Astrocyte (in vitro differentiated cells and primary cell): ENCODE measurements around the gene LAMB2. TPM values are rescaled to one million over a fixed set of nuclear protein-coding genes. Genes with fewer than 3 reads are reported as not detected.

Experiments used
- DNase-seq: peaks from one replicate; pipeline ENCODE4 v3.0.0-alpha.2; 2010; ENCODE audit warnings: low read depth
- FAIRE-seq: peaks from 2 replicates; lab custom pipeline; 2011; peaks lifted over from hg19 to GRCh38; lab: Jason Lieb, UNC
- H2AFZ ChIP-seq: 2 replicates; pipeline ENCODE4 v1.6.0; 2012; ENCODE audit warnings: low read depth, low read length, inconsistent platforms
- H3K27ac ChIP-seq: 2 replicates; pipeline ENCODE4 v1.5.1; 2011; ENCODE audit warnings: low read depth, low read length, inconsistent platforms
- H3K27me3 ChIP-seq: 2 replicates; pipeline ENCODE4 v1.6.0; 2011; ENCODE audit warnings: low read length, inconsistent platforms; ENCODE audit not compliant: insufficient read depth
- H3K36me3 ChIP-seq: 2 replicates; pipeline ENCODE4 v1.5.1; 2011; ENCODE audit warnings: low read length, inconsistent platforms; ENCODE audit not compliant: insufficient read depth
- H3K4me1 ChIP-seq: 2 replicates; pipeline ENCODE4 v1.5.1; 2011; ENCODE audit warnings: low read length, inconsistent platforms; ENCODE audit not compliant: insufficient read depth
- H3K4me2 ChIP-seq: 2 replicates; pipeline ENCODE4 v1.6.0; 2012; ENCODE audit warnings: low read length, inconsistent platforms
- H3K4me3 ChIP-seq: 2 replicates; pipeline ENCODE4 v1.5.1; 2011; ENCODE audit warnings: low read depth, mild to moderate bottlenecking, low read length, inconsistent platforms; ENCODE audit not compliant: insufficient read depth
- H3K79me2 ChIP-seq: 2 replicates; pipeline ENCODE4 v1.6.0; 2012; ENCODE audit warnings: mild to moderate bottlenecking, low read length, inconsistent platforms; ENCODE audit not compliant: insufficient read depth
- H3K9ac ChIP-seq: 2 replicates; pipeline ENCODE4 v1.6.0; 2012; ENCODE audit warnings: mild to moderate bottlenecking, low read length, inconsistent platforms
- H3K9me3 ChIP-seq: 2 replicates; pipeline ENCODE4 v1.5.1; 2012; ENCODE audit warnings: low read depth, mild to moderate bottlenecking, low read length, inconsistent platforms; ENCODE audit not compliant: insufficient read depth
- H4K20me1 ChIP-seq: 2 replicates; pipeline ENCODE4 v1.6.0; 2012; ENCODE audit warnings: low read length, inconsistent platforms; ENCODE audit not compliant: insufficient read depth
- H3K27ac Mint-ChIP-seq: one replicate; pipeline ENCODE4 v1.8.0; 2021; ENCODE audit warnings: mild to moderate bottlenecking, mixed read lengths; ENCODE audit not compliant: unreplicated experiment
- H3K27me3 Mint-ChIP-seq: one replicate; pipeline ENCODE4 v1.8.0; 2021; ENCODE audit warnings: low read depth, mixed read lengths; ENCODE audit not compliant: unreplicated experiment
- H3K36me3 Mint-ChIP-seq: one replicate; pipeline ENCODE4 v1.8.0; 2021; ENCODE audit warnings: low read depth, mixed read lengths; ENCODE audit not compliant: unreplicated experiment
- H3K4me1 Mint-ChIP-seq: one replicate; pipeline ENCODE4 v1.8.0; 2021; ENCODE audit warnings: low read depth, mixed read lengths; ENCODE audit not compliant: unreplicated experiment
- H3K4me3 Mint-ChIP-seq: one replicate; pipeline ENCODE4 v1.8.0; 2021; ENCODE audit warnings: mild to moderate bottlenecking, moderate library complexity, mixed read lengths; ENCODE audit not compliant: unreplicated experiment
- H3K9me3 Mint-ChIP-seq: one replicate; pipeline ENCODE4 v1.8.0; 2021; ENCODE audit warnings: mild to moderate bottlenecking, mixed read lengths; ENCODE audit not compliant: unreplicated experiment
- CTCF ChIP-seq: IDR thresholded peaks from 2 replicates; pipeline ENCODE4 v1.5.1; 2011; ENCODE audit warnings: low read depth, mild to moderate bottlenecking, inconsistent platforms, low read length, moderate library complexity; ENCODE audit not compliant: insufficient read depth
- EZH2 ChIP-seq: IDR thresholded peaks from 2 replicates; pipeline ENCODE4 v1.6.1; 2012; ENCODE audit warnings: mild to moderate bottlenecking, low read length, inconsistent platforms; ENCODE audit not compliant: insufficient read depth
- total RNA-seq: library from RNA; stranded (reverse); gene quantifications from 2 replicates; pipeline ENCODE4 v1.2.1, GENCODE V29; 2021

Gene LAMB2
- total RNA-seq, 1 donor from 2014 or later: 344 TPM

- peaks cover 31% of the 10 kb centered on the region for H3K36me3 Mint-ChIP-seq
- peaks cover 3% of the 10 kb centered on the region for H3K9me3 Mint-ChIP-seq
These were observed 44.2 kb upstream of the LAMB2 start for GRCh38 chr3:49177073-49177472.

GRCh38 chr3:49175530-49175929 is 42.7 kb upstream of the LAMB2 start:
- H3K27me3 ChIP-seq: no peaks in the 10 kb centered on the region
- no peak overlapping the region for H3K4me2 ChIP-seq
- FAIRE-seq (no peak), DNase-seq (no peak)
- peaks cover 4% of the 10 kb centered on the region for H3K27me3 Mint-ChIP-seq
- H4K20me1 ChIP-seq: peaks cover 34% of the 10 kb centered on the region
- no peak overlapping the region for H3K27ac Mint-ChIP-seq
- no peak overlapping the region for H3K4me3 ChIP-seq
- H3K4me1 Mint-ChIP-seq: peaks cover 16% of the 10 kb centered on the region
- peaks cover 12% of the 10 kb centered on the region for H3K79me2 ChIP-seq
- peaks cover 38% of the 10 kb centered on the region for H3K4me1 ChIP-seq
- H3K27ac ChIP-seq: no peak overlapping the region
- H3K4me3 Mint-ChIP-seq: no peak overlapping the region
- no peak overlapping the region for H2AFZ ChIP-seq
- H3K9me3 ChIP-seq: no peaks in the 10 kb centered on the region
- no peaks in the 10 kb centered on the region for H3K36me3 ChIP-seq
- TF ChIP-seq CTCF: no peak
- TF ChIP-seq EZH2: no peak
- peaks cover 28% of the 10 kb centered on the region for H3K36me3 Mint-ChIP-seq
- H3K9ac ChIP-seq: no peak overlapping the region
- peaks cover 3% of the 10 kb centered on the region for H3K9me3 Mint-ChIP-seq

More at GRCh38 chr3:49177073-49177472, 44.2 kb upstream of the LAMB2 start:
- Histone ChIP-seq H4K20me1 (peaks cover 34% of the 10 kb centered on the region), H3K27me3 (no peaks in the 10 kb centered on the region), H3K27ac (no peak overlapping the region), H3K4me3 (no peak overlapping the region), H3K9me3 (no peaks in the 10 kb centered on the region), H2AFZ (no peak overlapping the region), H3K9ac (no peak overlapping the region), H3K79me2 (peaks cover 12% of the 10 kb centered on the region), H3K4me1 (peaks cover 26% of the 10 kb centered on the region), H3K36me3 (no peaks in the 10 kb centered on the region), H3K4me2 (no peak overlapping the region)
- H3K27ac Mint-ChIP-seq: no peak overlapping the region
- no peak for FAIRE-seq
- TF ChIP-seq EZH2 (no peak), CTCF (no peak)
- DNase-seq: no peak
- peaks cover 14% of the 10 kb centered on the region for H3K4me1 Mint-ChIP-seq
- peaks cover 5% of the 10 kb centered on the region for H3K27me3 Mint-ChIP-seq
- H3K4me3 Mint-ChIP-seq: no peak overlapping the region

GRCh38 chr3:49174397-49174985 is 41.6 kb upstream of the LAMB2 start:
- H3K27ac Mint-ChIP-seq: no peak overlapping the region
- DNase-seq (no peak), FAIRE-seq (no peak)
- Histone ChIP-seq H3K36me3 (no peaks in the 10 kb centered on the region), H3K4me1 (peaks cover 38% of the 10 kb centered on the region), H3K27ac (no peak overlapping the region), H3K9ac (no peak overlapping the region), H3K79me2 (peaks cover 12% of the 10 kb centered on the region), H4K20me1 (peaks cover 34% of the 10 kb centered on the region), H2AFZ (no peak overlapping the region), H3K27me3 (no peaks in the 10 kb centered on the region), H3K4me3 (no peak overlapping the region), H3K9me3 (no peaks in the 10 kb centered on the region), H3K4me2 (peak overlapping the region; percentile 98)
- TF ChIP-seq EZH2 (no peak), CTCF (no peak)
- no peak overlapping the region for H3K4me3 Mint-ChIP-seq
- peaks cover 4% of the 10 kb centered on the region for H3K27me3 Mint-ChIP-seq
- H3K9me3 Mint-ChIP-seq: peaks cover 3% of the 10 kb centered on the region
- H3K36me3 Mint-ChIP-seq: peaks cover 28% of the 10 kb centered on the region
- H3K4me1 Mint-ChIP-seq: peaks cover 16% of the 10 kb centered on the region
